ENCODE results near the gene HLA-E.
A peak's percentile ranks its signal among the peaks of the same experiment; 100 is the strongest.

The HLA-E gene

DNA sequence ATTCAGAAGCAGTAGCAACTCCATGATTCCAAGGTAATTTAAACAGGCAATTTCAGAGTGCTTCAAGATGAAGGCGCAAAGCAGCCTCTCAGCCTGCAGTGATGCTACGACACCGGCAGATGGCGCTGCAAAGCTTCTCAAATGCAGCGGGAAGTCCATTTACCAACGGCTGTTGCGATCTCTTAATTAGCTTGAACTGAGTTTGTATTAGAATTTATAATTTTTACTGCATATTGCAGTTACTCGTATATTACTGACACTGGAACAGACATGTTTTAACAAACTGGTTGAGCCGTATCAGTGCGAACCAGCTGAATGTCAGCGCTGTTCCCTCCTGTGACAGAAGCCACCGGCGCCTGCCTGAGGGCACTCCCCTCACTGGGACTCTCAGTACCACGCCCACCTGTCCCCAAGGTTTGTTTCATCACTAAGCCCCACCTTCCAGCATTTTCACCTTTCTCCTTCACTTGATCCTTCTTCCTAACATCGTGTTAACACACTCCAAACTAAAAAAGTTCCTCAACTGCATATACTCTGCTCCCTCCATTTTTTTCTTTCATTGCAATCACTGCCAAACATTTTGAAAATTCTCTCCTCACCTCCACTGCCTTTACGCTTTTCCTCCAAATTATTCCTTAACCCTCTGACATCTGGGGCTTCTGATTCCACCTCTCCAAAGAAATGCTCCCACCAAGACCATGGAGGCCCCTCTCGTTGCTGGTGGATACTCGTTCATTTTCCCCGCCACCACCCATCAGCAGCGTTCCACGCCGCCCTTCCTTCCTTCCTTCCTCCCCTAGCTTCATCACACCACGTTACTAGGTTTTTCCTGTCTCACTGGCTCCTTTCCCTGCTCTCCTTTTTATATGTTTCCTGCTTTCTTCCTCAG is 52.5 kb downstream of the HLA-E start:
- peak; percentile 70 to 75 for DNase-seq (ENCODE audit: low read depth in 2 of 2)

DNA sequence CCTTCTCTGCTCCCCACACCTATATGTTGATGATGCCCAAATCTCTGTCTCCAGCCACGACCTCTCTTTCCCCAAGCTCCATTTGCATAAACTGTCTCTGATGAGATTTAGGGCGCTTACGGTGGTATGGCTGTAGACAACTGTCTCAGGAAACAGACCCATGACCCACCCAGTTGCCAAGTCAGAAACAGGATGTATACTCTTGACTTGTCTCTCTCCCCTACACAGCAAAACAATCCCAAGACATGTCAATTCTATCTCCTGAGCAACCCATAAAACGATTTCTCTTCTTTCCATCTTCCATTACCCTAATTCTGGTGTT is 53.1 kb downstream of the HLA-E start:
- no peak for DNase-seq (ENCODE audit: low read depth in 2 of 2)

GRCh38 chr6:30542915-30543314 is 53.6 kb downstream of the HLA-E start:
- DNase-seq (ENCODE audit: low read depth in 2 of 2), result no peak

Data from activated CD4-positive, alpha-beta T cell treated with anti-CD3 and anti-CD28 coated beads for 24 hours (primary cell).